ENCODE data around the gene ZFP1.

- no peak for TF ChIP-seq SUZ12 (IDR thresholded peaks at IDR 0.05; ENCODE audit: extremely low read depth, insufficient read depth, insufficient read length)
- no peak for TF ChIP-seq YY1 (IDR thresholded peaks at IDR 0.05; ENCODE audit: insufficient read depth, insufficient read length)
- TF ChIP-seq ZNF274 (IDR thresholded peaks at IDR 0.05; ENCODE audit: low read depth, low read length), result no peak
These were observed 38.5 kb upstream of the ZFP1 start for GRCh38 chr16:75109732-75110243.

Data from NT2/D1 (cell line).